HK-2 (cell line): ENCODE data around the gene AIRE.

Experiments used
- DNase-seq: peaks from one replicate; pipeline ENCODE4 v3.0.0-alpha.2; 2018; ENCODE audit not compliant: unreplicated experiment

The AIRE gene

GRCh38 chr21:44325386-44326271, 40.0 kb downstream of the AIRE start:
- DNase-seq = no peak

- no peak for DNase-seq
These were observed 40.6 kb downstream of the AIRE start for GRCh38 chr21:44326272-44326647.

- DNase-seq = no peak
These were observed 41.3 kb downstream of the AIRE start for GRCh38 chr21:44326716-44327602.

- no peak for DNase-seq
These were observed 41.9 kb downstream of the AIRE start for GRCh38 chr21:44327603-44327974.

- DNase-seq = no peak
These were observed 42.7 kb downstream of the AIRE start for GRCh38 chr21:44328242-44328895.

GRCh38 chr21:44329086-44329889, 43.6 kb downstream of the AIRE start:
- peak; percentile 45 for DNase-seq

GRCh38 chr21:44329971-44330681, 44.5 kb downstream of the AIRE start:
- peak; percentile 13 for DNase-seq

DNA sequence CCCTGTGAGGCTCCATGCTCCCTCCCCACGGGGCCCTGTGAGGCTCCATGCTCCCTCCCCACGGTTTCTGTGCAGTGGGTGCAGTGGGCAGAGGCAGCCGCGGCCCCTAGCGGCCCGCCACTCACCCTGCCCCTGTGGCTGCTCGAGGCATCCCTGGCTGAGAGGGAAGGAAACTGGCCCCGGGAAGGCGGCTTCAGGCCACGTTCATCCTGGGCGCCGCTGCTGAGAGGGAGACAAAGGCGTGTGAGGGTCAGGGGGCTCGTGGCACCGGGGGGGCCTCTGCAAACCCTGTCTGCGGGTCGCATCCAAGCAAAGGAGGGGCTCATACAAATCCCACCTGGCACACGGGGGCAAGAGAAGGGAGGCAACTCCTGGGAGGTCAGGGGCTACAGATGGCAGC, 45.0 kb downstream of the AIRE start:
- DNase-seq = no peak

DNA sequence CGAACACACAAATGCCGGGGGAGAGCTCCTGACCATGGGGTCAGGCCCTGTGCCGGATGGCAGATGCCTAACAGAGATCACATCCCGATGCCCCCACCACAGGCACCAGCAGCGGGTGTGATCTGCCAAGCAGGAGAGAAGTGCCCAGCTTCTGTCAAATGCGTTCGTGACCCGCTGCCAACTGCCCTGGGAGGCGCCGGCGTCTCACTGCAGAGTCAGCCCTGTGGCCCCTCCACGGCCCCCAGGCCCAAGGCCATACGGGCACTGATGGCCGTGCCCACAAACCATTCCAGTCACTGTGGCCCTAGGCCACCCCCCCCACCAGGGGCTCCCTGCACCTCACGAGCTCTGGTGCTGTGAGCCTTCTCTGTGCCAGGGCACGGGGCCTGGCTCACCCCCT, 45.5 kb downstream of the AIRE start:
- DNase-seq = no peak

GRCh38 chr21:44331650-44332307, 46.1 kb downstream of the AIRE start:
- no peak for DNase-seq

DNA sequence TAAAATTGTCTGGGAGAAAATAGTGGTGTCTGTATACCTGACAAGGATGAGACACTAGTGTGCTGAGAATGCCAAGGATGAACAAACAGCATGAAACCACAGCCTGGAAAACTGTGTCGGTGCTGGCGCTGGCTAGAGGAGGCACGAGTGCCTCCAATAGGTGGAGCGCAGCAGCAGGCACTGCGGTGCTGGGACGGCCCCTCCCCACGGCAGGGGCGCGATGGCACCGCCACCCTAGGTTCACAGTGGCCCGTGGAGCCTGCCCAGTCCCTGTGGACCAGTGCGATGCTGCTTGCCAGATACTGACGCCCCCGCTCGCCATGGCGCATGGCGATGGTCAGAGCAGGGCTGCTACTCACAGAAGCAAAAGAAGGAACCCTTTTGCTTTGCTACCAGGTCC, 46.7 kb downstream of the AIRE start:
- no peak for DNase-seq

- no peak for DNase-seq
These were observed 47.3 kb downstream of the AIRE start for GRCh38 chr21:44332965-44333364.

DNA sequence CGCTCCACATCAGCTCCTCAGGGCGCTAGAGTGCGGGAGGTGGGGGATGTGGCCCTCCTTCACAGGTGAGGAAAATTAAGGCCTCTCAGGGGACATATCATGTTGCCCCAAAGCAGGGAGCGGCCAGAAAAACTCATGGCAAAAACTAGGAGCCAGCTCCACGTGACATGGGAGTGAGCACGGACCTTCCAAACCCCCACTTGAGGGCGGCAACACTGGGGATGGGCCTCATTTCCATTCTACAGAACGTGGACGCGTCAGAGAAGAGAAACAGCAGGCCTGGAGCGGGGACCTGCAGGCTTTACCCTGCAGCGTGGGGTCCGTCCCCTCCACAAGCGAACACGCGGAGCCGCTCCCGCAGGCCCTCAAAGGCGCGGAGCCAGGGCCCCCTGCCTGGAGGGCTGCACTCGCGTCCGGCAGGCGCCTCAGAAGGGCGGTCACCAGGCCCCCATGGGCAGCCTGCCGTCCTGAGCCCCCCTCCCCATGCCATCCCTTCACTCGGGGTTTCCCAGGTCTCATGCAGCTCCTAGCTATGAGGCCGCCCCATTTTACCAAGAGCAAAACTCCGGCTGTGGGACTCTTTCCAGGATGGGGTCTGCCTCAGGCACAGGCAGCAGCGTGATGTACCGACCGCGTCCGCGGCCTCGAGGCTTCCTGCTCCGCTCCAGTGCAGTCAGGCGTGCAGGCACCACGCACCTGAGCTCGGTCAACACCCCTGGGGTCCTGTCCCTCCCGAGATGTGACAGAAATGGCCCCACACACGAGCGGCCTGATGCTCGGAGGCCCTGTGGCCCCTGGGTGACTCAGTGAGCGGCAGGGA, 48.0 kb downstream of the AIRE start:
- DNase-seq = no peak

GRCh38 chr21:44334329-44335030, 48.8 kb downstream of the AIRE start:
- DNase-seq = no peak

- no peak for DNase-seq
These were observed 49.8 kb downstream of the AIRE start for GRCh38 chr21:44335266-44336059.

- no peak for DNase-seq
These were observed 51.8 kb downstream of the AIRE start for GRCh38 chr21:44337449-44337848.

DNA sequence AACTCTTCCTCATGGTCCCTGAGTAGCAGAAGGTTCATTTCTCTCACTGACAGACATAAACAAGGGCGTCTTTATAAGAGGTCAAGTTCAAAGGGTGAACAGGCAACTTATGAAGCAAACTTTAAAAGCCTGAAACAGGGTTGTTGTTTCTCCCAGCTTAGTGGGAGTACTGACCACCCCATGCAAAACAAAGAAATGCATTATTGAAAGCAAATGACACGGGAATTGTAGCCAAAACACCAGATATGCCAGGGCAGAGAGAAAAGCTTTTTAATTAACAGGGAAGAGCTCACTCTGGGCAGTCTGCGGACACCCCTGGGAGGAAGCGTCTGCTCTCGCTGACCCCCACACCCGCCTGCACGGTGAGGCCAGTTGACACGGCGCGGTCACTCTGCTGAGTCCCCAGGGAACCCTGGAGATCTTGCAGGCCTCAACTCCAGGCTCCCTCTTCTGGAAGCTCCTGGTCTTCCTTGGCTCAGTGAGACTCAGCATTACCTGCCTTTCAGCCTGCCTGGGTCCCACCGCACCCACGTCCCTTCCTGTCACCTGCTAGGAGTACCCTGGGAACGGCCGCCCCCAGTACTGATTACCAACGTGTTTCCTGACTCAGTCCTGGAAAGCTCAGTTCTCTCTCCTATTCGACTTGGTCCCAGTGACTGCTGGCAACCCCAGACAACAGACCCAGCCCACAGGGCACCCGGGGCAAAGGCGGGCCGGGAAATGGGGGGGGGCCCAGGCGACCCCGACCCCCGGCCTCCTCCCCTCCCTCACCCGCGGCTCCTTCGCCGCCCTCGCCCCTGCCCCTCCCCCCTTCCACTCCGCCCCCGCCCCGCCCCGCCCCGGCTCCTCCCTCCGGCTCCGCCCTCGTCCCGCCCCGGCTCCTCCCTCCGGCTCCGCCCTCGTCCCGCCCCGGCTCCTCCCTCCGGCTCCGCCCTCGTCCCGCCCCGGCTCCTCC, 52.5 kb downstream of the AIRE start:
- peak; percentile 56 for DNase-seq
